ENCODE results near the gene CARD19.

The CARD19 gene

GRCh38 chr9:93147632-93148031 lies 51.6 kb downstream of the CARD19 start:
- TF ChIP-seq REST (IDR thresholded peaks at IDR 0.05; ENCODE audit: low read depth) = no peak
- TF ChIP-seq TCF12 (IDR thresholded peaks at IDR 0.05; ENCODE audit: low read depth) = no peak
- no peak for TF ChIP-seq TAF1 (IDR thresholded peaks at IDR 0.05; ENCODE audit: low read depth)
- no peak for TF ChIP-seq CEBPB (IDR thresholded peaks at IDR 0.05)
- no peak for TF ChIP-seq TEAD4 (IDR thresholded peaks at IDR 0.05)
- TF ChIP-seq RAD21 (IDR thresholded peaks at IDR 0.05; ENCODE audit: low read depth) = no peak
- TF ChIP-seq MAX (IDR thresholded peaks at IDR 0.05) = no peak
- TF ChIP-seq CREB1 (IDR thresholded peaks at IDR 0.05; ENCODE audit: low read depth) = no peak
- no peak for TF ChIP-seq FOXM1 (IDR thresholded peaks at IDR 0.05; ENCODE audit: borderline replicate concordance, low read depth)
- TF ChIP-seq YY1 (IDR thresholded peaks at IDR 0.05; ENCODE audit: low read depth) = no peak
- no peak for TF ChIP-seq USF1 (IDR thresholded peaks at IDR 0.05)
- no peak for TF ChIP-seq EP300 (IDR thresholded peaks at IDR 0.05; ENCODE audit: borderline replicate concordance)
- no peak for TF ChIP-seq NFIC (IDR thresholded peaks at IDR 0.05)
- no peak for TF ChIP-seq EGR1 (IDR thresholded peaks at IDR 0.05)
- no peak for TF ChIP-seq ZBTB7A (IDR thresholded peaks at IDR 0.05; ENCODE audit: low read depth)

GRCh38 chr9:93148721-93149120 lies 52.7 kb downstream of the CARD19 start:
- TF ChIP-seq REST (IDR thresholded peaks at IDR 0.05; ENCODE audit: low read depth) = no peak
- TF ChIP-seq RAD21 (IDR thresholded peaks at IDR 0.05; ENCODE audit: low read depth) = no peak
- TF ChIP-seq YY1 (IDR thresholded peaks at IDR 0.05; ENCODE audit: low read depth) = no peak
- TF ChIP-seq TAF1 (IDR thresholded peaks at IDR 0.05; ENCODE audit: low read depth) = no peak
- TF ChIP-seq EGR1 (IDR thresholded peaks at IDR 0.05) = no peak
- TF ChIP-seq TCF12 (IDR thresholded peaks at IDR 0.05; ENCODE audit: low read depth) = no peak
- no peak for TF ChIP-seq USF1 (IDR thresholded peaks at IDR 0.05)
- TF ChIP-seq FOXM1 (IDR thresholded peaks at IDR 0.05; ENCODE audit: borderline replicate concordance, low read depth) = no peak
- no peak for TF ChIP-seq TEAD4 (IDR thresholded peaks at IDR 0.05)
- TF ChIP-seq ZBTB7A (IDR thresholded peaks at IDR 0.05; ENCODE audit: low read depth) = no peak

GRCh38 chr9:93149361-93149760 lies 53.3 kb downstream of the CARD19 start:
- no peak for TF ChIP-seq RAD21 (IDR thresholded peaks at IDR 0.05; ENCODE audit: low read depth)
- TF ChIP-seq TEAD4 (IDR thresholded peaks at IDR 0.05) = no peak
- no peak for TF ChIP-seq NFIC (IDR thresholded peaks at IDR 0.05)
- no peak for TF ChIP-seq YY1 (IDR thresholded peaks at IDR 0.05; ENCODE audit: low read depth)
- no peak for TF ChIP-seq EP300 (IDR thresholded peaks at IDR 0.05; ENCODE audit: borderline replicate concordance)
- TF ChIP-seq MAX (IDR thresholded peaks at IDR 0.05) = no peak
- TF ChIP-seq EGR1 (IDR thresholded peaks at IDR 0.05) = no peak
- no peak for TF ChIP-seq CREB1 (IDR thresholded peaks at IDR 0.05; ENCODE audit: low read depth)
- no peak for TF ChIP-seq TCF12 (IDR thresholded peaks at IDR 0.05; ENCODE audit: low read depth)
- no peak for TF ChIP-seq CEBPB (IDR thresholded peaks at IDR 0.05)
- no peak for TF ChIP-seq ZBTB7A (IDR thresholded peaks at IDR 0.05; ENCODE audit: low read depth)
- no peak for TF ChIP-seq REST (IDR thresholded peaks at IDR 0.05; ENCODE audit: low read depth)

- no peak for TF ChIP-seq MAX (IDR thresholded peaks at IDR 0.05)
- TF ChIP-seq REST (IDR thresholded peaks at IDR 0.05; ENCODE audit: low read depth) = no peak
- no peak for TF ChIP-seq ZBTB7A (IDR thresholded peaks at IDR 0.05; ENCODE audit: low read depth)
- TF ChIP-seq TCF12 (IDR thresholded peaks at IDR 0.05; ENCODE audit: low read depth) = no peak
- no peak for TF ChIP-seq CREB1 (IDR thresholded peaks at IDR 0.05; ENCODE audit: low read depth)
- TF ChIP-seq FOXM1 (IDR thresholded peaks at IDR 0.05; ENCODE audit: borderline replicate concordance, low read depth) = no peak
- no peak for TF ChIP-seq USF1 (IDR thresholded peaks at IDR 0.05)
- TF ChIP-seq NFIC (IDR thresholded peaks at IDR 0.05) = no peak
- no peak for TF ChIP-seq RAD21 (IDR thresholded peaks at IDR 0.05; ENCODE audit: low read depth)
- no peak for TF ChIP-seq TAF1 (IDR thresholded peaks at IDR 0.05; ENCODE audit: low read depth)
- no peak for TF ChIP-seq CEBPB (IDR thresholded peaks at IDR 0.05)
- TF ChIP-seq YY1 (IDR thresholded peaks at IDR 0.05; ENCODE audit: low read depth) = no peak
- no peak for TF ChIP-seq EGR1 (IDR thresholded peaks at IDR 0.05)
- TF ChIP-seq TEAD4 (IDR thresholded peaks at IDR 0.05) = no peak
- no peak for TF ChIP-seq EP300 (IDR thresholded peaks at IDR 0.05; ENCODE audit: borderline replicate concordance)
Measured at GRCh38 chr9:93151097-93151784, 55.2 kb downstream of the CARD19 start.
